Neuronal stem cell (in vitro differentiated cells): Measurements from ENCODE around the gene ELFN1.
"Not testable (repeated sequence)": the region's sequence is repeated elsewhere in the genome, so short reads cannot be mapped to it uniquely, and the experiment has no call there.

Experiments
- DNase-seq: peaks from one replicate; pipeline ENCODE4 v3.0.0-alpha.2; 2013; ENCODE audit warnings: low spot score
- H2AFZ ChIP-seq: one replicate; pipeline ENCODE4 v1.6.1; 2013; ENCODE audit warnings: mild to moderate bottlenecking, low read length, inconsistent platforms
- H2AK5ac ChIP-seq: 2 replicates; pipeline ENCODE4 v1.6.1; 2013; ENCODE audit warnings: low read depth, mild to moderate bottlenecking, inconsistent platforms, low read length, moderate library complexity, mixed read lengths
- H2BK120ac ChIP-seq: 2 replicates; pipeline ENCODE4 v1.6.1; 2013; ENCODE audit warnings: low read depth, mild to moderate bottlenecking, inconsistent platforms, low read length, moderate library complexity, mixed read lengths
- H2BK12ac ChIP-seq: one replicate; pipeline ENCODE4 v1.6.1; 2013; ENCODE audit warnings: low read length, inconsistent platforms
- H2BK15ac ChIP-seq: 2 replicates; pipeline ENCODE4 v1.6.1; 2013; ENCODE audit warnings: mild to moderate bottlenecking, low read length, inconsistent platforms, mixed read lengths
- H2BK5ac ChIP-seq: one replicate; pipeline ENCODE4 v1.6.1; 2013; ENCODE audit warnings: inconsistent platforms, mild to moderate bottlenecking, low read length, moderate library complexity
- H3K14ac ChIP-seq: one replicate; pipeline ENCODE4 v1.6.1; 2013; ENCODE audit warnings: low read length, inconsistent platforms
- H3K18ac ChIP-seq: 2 replicates; pipeline ENCODE4 v1.6.1; 2013; ENCODE audit warnings: low read length, inconsistent platforms
- H3K23ac ChIP-seq: 2 replicates; pipeline ENCODE4 v1.6.1; 2013; ENCODE audit warnings: low read depth, mild to moderate bottlenecking, mixed read lengths, low read length, inconsistent platforms; ENCODE audit not compliant: poor library complexity
- H3K27ac ChIP-seq: replicated peaks from 3 replicates; pipeline ENCODE4 v1.5.1; 2013; ENCODE audit warnings: low read length, inconsistent platforms
- H3K27me3 ChIP-seq, 3 experiments: 2 replicates each; pipeline ENCODE4 v1.6.1; 2013; ENCODE audit warnings: low read length in 3 of 3, mild to moderate bottlenecking in 2 of 3, inconsistent platforms in 1 of 3, low read depth in 1 of 3, mixed read lengths in 1 of 3, moderate library complexity in 1 of 3; ENCODE audit not compliant: control insufficient read depth in 3 of 3, insufficient read depth in 3 of 3
- H3K36me3 ChIP-seq, 2 donors: replicated peaks in 1 of 2; 2 replicates each; pipeline ENCODE4 v1.6.1; 2013; ENCODE audit warnings: low read length in 2 of 2; ENCODE audit not compliant: control insufficient read depth in 2 of 2, insufficient read depth in 2 of 2
- H3K4ac ChIP-seq: 2 replicates; pipeline ENCODE4 v1.6.1; 2013; ENCODE audit warnings: inconsistent platforms, mild to moderate bottlenecking, low read length, moderate library complexity
- H3K4me1 ChIP-seq, 2 donors: 1 replicate in 1 of 2; 2 replicates in 1 of 2; pipeline ENCODE4 v1.6.1; 2013; ENCODE audit warnings: low read length in 2 of 2, low read depth in 1 of 2; ENCODE audit not compliant: control insufficient read depth in 2 of 2, insufficient read depth in 1 of 2
- H3K4me2 ChIP-seq: one replicate; pipeline ENCODE4 v1.6.1; 2013; ENCODE audit warnings: mild to moderate bottlenecking, low read length, inconsistent platforms; ENCODE audit not compliant: insufficient read depth, poor library complexity, severe bottlenecking
- H3K4me3 ChIP-seq, 2 donors: 2 replicates each; pipeline ENCODE4 v1.5.1; 2013; ENCODE audit warnings: low read length in 2 of 2, mild to moderate bottlenecking in 2 of 2, inconsistent platforms in 1 of 2, moderate library complexity in 1 of 2
- H3K79me1 ChIP-seq: one replicate; pipeline ENCODE4 v1.6.1; 2013; ENCODE audit warnings: low read depth, mild to moderate bottlenecking, inconsistent platforms, low read length, moderate library complexity
- H3K9ac ChIP-seq: one replicate; pipeline ENCODE4 v1.6.1; 2013; ENCODE audit warnings: mild to moderate bottlenecking, low read depth, low read length, inconsistent platforms; ENCODE audit not compliant: poor library complexity
- H3K9me3 ChIP-seq, 2 donors: replicated peaks in 1 of 2; 2 replicates each; pipeline versions ENCODE3 to v1.6.1; 2013; ENCODE audit warnings: low read length in 2 of 2, mild to moderate bottlenecking in 2 of 2, inconsistent platforms in 1 of 2, low read depth in 1 of 2, mixed read lengths in 1 of 2, moderate library complexity in 1 of 2; ENCODE audit not compliant: control insufficient read depth in 2 of 2, insufficient read depth in 1 of 2
- H4K8ac ChIP-seq: one replicate; pipeline ENCODE4 v1.6.1; 2013; ENCODE audit warnings: low read depth, mild to moderate bottlenecking, inconsistent platforms, low read length, moderate library complexity
- H4K91ac ChIP-seq: one replicate; pipeline ENCODE4 v1.6.1; 2013; ENCODE audit warnings: low read length, low read depth, mild to moderate bottlenecking, inconsistent platforms; ENCODE audit not compliant: poor library complexity
- WGBS, 2 donors: extraction: QIAGEN DNeasy Blood & Tissue Kit; methylation state at CpG; one replicate each; pipeline ENCODE4 v1.1.7; 2013; ENCODE audit warnings: missing lambda C conversion rate in 2 of 2, mixed read lengths in 1 of 2; ENCODE audit not compliant: insufficient read length in 2 of 2, insufficient replicate concordance in 1 of 2; ENCODE audit errors: extremely low coverage in 2 of 2; 5-methylcytosine and 5-hydroxymethylcytosine counted together

Gene ELFN1

GRCh38 chr7:1717903-1718676 lies 48.0 kb downstream of the ELFN1 start:
- WGBS, 2 donors: no CpG with 5 or more reads among the region's 15 CpGs
- Histone ChIP-seq H3K27ac (no peak overlapping the region), H2AK5ac (no peak overlapping the region)

GRCh38 chr7:1718850-1719249 lies 48.8 kb downstream of the ELFN1 start:
- no CpG with 5 or more reads among the region's 10 CpGs for WGBS, 2 donors

More at GRCh38 chr7:1717903-1718676, 48.0 kb downstream of the ELFN1 start:
- no peak overlapping the region for H2BK15ac ChIP-seq
- H3K23ac ChIP-seq: peak overlapping the region; percentile 25
- H3K79me1 ChIP-seq: peaks cover 2% of the 10 kb centered on the region
- H4K8ac ChIP-seq: peak overlapping the region; percentile 90
- H4K91ac ChIP-seq: no peak overlapping the region
- no peak overlapping the region for H3K14ac ChIP-seq
- H2BK120ac ChIP-seq: no peak overlapping the region
- H2BK5ac ChIP-seq: no peak overlapping the region
- DNase-seq: no peak
- H2BK12ac ChIP-seq: no peak overlapping the region
- H3K4me1 ChIP-seq: peaks cover 9 to 16% of the 10 kb centered on the region in 2 donors
- peaks cover 0 to under 1% of the 10 kb centered on the region in 2 donors for H3K9me3 ChIP-seq
- H2AFZ ChIP-seq: no peak overlapping the region
- peaks cover 1 to 83% of the 10 kb centered on the region in 2 donors for H3K36me3 ChIP-seq
- no peak overlapping the region for H3K4me3 ChIP-seq
- no peak overlapping the region for H3K9ac ChIP-seq
- no peak overlapping the region for H3K4ac ChIP-seq
- H3K4me2 ChIP-seq: no peak overlapping the region
- H3K18ac ChIP-seq: no peak overlapping the region
- H3K27me3 ChIP-seq: no peaks in the 10 kb centered on the region

DNA sequence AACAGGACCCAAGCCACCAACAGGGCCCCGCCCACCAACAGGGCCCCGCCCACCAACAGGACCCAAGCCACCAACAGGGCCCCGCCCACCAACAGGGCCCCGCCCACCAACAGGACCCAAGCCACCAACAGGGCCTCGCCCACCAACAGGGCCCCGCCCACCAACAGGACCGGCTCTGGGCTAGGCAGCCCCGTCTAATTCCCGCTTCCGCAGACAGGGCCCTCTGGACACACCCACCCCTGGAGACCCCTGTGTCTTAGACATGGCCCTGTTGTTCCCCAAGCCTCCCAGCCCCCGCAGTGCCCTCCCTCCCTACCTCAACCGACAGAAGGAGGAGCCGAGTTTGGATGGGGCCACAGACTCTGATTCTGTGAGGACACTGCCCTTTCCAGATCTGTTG lies 49.2 kb downstream of the ELFN1 start:
- not testable (repeated sequence) for H3K23ac ChIP-seq, H4K8ac ChIP-seq, H3K4me3 ChIP-seq, H3K4me2 ChIP-seq, H3K9me3 ChIP-seq, H4K91ac ChIP-seq, H2AK5ac ChIP-seq, H3K79me1 ChIP-seq, H3K4me1 ChIP-seq, H3K9ac ChIP-seq, H2BK5ac ChIP-seq, H2BK15ac ChIP-seq, H2BK120ac ChIP-seq, H3K27ac ChIP-seq, DNase-seq, H3K4ac ChIP-seq, H2AFZ ChIP-seq, H3K14ac ChIP-seq, H3K27me3 ChIP-seq, H2BK12ac ChIP-seq
- WGBS, 2 donors: no CpG with 5 or more reads among the region's 13 CpGs
- peak overlapping the region; percentile 11 for H3K18ac ChIP-seq
- peaks cover 1 to 86% of the 10 kb centered on the region in 2 donors for H3K36me3 ChIP-seq

More at GRCh38 chr7:1718850-1719249, 48.8 kb downstream of the ELFN1 start:
- H2AK5ac ChIP-seq, H4K91ac ChIP-seq, H2BK120ac ChIP-seq, H3K4me2 ChIP-seq, H2AFZ ChIP-seq, H3K4me3 ChIP-seq, DNase-seq, H3K27ac ChIP-seq, H2BK15ac ChIP-seq, H4K8ac ChIP-seq, H3K14ac ChIP-seq, H2BK5ac ChIP-seq, H3K79me1 ChIP-seq, H3K9me3 ChIP-seq, H3K4ac ChIP-seq, H2BK12ac ChIP-seq, H3K27me3 ChIP-seq, H3K23ac ChIP-seq: not testable (repeated sequence)
- Histone ChIP-seq H3K36me3 (peaks cover 1 to 86% of the 10 kb centered on the region in 2 donors), H3K4me1 (peaks cover 2 to 10% of the 10 kb centered on the region in 2 donors), H3K18ac (peak overlapping the region; percentile 35), H3K9ac (peak overlapping the region; percentile 30)

DNA sequence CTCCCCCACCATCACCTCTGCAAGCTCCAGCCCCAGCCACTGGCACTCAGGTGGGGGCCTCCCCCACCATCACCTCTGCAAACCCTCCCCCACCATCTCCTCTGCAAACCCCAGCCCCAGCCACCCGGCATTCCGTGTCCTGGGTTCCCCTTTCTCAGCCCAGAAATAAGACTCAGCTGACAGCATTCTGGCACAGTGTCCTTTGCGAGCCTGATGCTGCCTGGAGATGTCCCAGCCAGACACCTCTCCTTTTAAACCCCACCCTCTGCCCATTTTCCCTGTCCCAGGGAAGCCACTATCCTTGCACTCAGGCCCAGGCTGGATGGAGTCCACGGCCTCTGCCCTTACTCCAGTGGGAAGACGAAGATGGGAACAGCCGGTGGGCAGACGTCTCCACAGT lies 49.8 kb downstream of the ELFN1 start:
- H3K4me2 ChIP-seq: no peak overlapping the region
- no peak for DNase-seq
- no peak overlapping the region for H2BK120ac ChIP-seq
- H3K4me1 ChIP-seq: peaks cover 0 to 8% of the 10 kb centered on the region in 2 donors
- peak overlapping the region; percentile 79 for H2AK5ac ChIP-seq
- H3K9ac ChIP-seq: no peak overlapping the region
- H3K9me3 ChIP-seq: peaks cover 0 to 4% of the 10 kb centered on the region in 2 donors
- no peak overlapping the region for H2BK15ac ChIP-seq
- H4K91ac ChIP-seq: no peak overlapping the region
- peak overlapping the region; percentile 89 for H3K14ac ChIP-seq
- no peak overlapping the region for H3K4me3 ChIP-seq
- no peak overlapping the region for H2BK5ac ChIP-seq
- H3K18ac ChIP-seq: no peak overlapping the region
- peak overlapping the region; percentile 58 for H2BK12ac ChIP-seq
- H3K4ac ChIP-seq: no peak overlapping the region
- no peak overlapping the region for H3K27ac ChIP-seq
- H4K8ac ChIP-seq: no peak overlapping the region
- no peaks in the 10 kb centered on the region for H3K27me3 ChIP-seq
- no CpG with 5 or more reads among the region's 7 CpGs for WGBS, 2 donors
- no peak overlapping the region for H2AFZ ChIP-seq
- H3K23ac ChIP-seq: no peak overlapping the region
- H3K79me1 ChIP-seq: peaks cover 2% of the 10 kb centered on the region
- H3K36me3 ChIP-seq: peaks cover 1 to 86% of the 10 kb centered on the region in 2 donors
